Femur (tissue), 1 donor: ENCODE measurements around the gene NRBP1.
"Not testable (repeated sequence)": the region's sequence is repeated elsewhere in the genome, so short reads cannot be mapped to it uniquely, and the experiment has no call there.

Source experiments
- DNase-seq: peaks from one replicate; pipeline ENCODE4 v3.0.0-alpha.2; 2017

The NRBP1 gene

DNA sequence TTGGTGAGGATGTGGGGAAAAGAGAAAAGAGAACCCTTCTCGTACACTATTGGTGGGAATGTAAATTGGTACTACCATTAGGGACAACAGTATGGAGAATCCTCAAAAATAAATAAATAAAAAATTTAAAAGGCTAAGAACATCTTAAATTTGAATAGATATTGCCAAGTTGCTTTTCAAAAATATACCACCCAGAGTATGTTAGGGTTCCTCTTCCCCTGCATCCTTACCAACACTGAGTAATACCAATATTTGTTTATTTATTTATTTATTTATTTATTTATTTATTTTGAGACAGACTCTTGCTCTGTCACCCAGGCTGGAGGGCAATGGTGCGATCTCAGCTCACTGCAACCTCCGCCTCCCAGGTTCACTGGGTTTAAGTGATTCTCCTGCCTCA, 5.5 kb upstream of the NRBP1 start:
- no peak for DNase-seq

- not testable (repeated sequence) for DNase-seq
Observed at GRCh38 chr2:27425039-27425438, 3.4 kb upstream of the NRBP1 start.

DNA sequence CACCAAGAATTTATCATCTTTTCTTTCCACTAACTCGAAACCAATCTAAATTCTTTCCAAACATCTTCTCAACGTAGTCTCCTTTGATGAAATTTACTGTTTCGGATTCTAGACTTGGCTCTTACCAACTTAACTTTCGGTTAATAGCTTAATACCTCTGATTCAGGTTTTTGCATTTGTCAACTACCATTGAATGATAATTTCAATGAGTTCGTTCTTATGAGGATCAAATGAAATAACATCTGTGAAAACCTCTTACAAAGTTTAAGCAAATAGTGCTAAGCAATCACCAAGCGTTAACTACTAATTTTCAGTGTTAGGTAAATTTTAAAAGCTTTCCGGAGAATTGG, 593 bp upstream of the NRBP1 start:
- no peak for DNase-seq

DNA sequence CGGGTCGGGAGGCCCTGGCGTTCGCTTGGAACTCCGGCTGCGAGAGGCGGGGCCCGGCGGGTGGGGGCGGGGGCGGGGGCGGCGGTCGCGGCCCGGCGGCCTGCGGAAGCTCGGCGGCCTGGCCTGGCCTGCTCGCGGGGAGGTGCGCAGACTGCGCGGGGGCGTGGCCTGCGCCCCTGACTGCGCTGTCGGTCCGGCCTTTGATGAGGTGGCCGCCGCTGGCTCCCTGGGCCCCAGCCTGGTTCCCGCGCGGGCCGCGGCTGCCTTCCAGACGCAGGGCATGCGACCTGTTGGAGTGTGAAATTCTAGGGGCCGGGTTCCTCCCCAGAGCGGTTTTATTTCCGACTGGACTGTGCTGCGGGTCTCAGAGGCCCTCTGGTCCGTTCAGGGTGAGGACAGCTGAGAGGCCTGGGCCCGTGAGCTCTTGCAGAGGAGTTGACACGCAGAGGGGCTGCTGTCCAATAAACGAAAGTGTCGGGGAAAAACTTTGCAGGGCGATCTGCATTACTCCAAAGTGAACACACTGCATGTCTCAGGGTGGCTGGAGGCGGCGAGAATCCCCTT, 629 bp downstream of the NRBP1 start:
- peak; percentile 91 for DNase-seq

DNA sequence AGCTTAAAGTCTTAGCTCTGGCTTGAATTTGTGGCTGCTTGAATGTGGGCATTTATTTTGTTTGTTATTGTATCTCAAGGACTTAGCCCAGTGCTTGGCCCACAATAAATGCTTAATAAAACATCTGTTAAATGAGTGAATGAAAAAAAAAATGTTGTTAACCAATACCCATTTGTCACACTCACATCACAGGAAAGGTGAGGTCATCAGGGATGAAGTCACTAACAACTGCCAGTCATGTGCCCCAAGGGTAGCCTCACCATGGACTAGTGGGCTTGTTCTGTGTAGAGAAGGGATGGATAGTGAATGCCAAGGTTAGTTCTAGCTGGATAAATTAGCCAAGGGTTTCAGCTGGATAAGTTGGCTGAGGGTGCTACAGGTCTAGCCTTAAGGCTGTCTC, 3.0 kb downstream of the NRBP1 start:
- DNase-seq: no peak

DNA sequence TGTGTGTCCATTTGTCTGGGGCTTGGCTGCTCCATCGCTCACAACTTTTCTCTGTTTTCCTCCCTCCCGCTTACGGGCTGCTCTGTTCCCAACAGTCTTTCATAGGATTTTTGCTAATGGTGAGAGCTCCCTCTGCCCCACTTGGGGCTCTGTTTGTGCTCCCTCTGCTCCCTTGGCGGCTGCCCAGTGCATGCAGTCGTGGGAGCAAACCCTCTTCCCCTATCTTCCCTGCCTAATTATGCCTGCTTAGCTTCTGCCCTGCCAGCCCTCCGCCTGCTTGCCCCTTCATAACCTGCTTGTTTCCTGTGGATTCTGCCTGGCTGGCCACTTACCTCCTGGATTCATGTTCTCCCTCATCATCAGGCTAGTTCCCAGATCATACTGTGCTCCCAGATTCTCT, 7.2 kb downstream of the NRBP1 start:
- DNase-seq: no peak

- no peak for DNase-seq
Observed at GRCh38 chr2:27441226-27441926, 12.9 kb downstream of the NRBP1 start.

GRCh38 chr2:27441958-27442919, 13.8 kb downstream of the NRBP1 start, which contains the start of gene KRTCAP3:
KRTCAP3 (plus strand) TSS chr2:27442381; CDS start chr2:27442413, 32 bp downstream.
- DNase-seq: peak; percentile 36

DNA sequence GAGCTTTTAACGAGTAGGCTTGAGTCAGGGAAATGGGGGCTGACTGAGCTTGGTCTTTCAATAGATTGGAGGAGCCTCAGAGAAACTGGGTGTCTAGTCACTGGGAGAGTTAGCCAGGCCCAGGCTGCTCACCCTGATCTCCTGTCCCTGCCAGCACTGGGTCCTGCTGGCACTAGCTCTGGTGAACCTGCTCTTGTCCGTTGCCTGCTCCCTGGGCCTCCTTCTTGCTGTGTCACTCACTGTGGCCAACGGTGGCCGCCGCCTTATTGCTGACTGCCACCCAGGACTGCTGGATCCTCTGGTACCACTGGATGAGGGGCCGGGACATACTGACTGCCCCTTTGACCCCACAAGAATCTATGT, 14.5 kb downstream of the NRBP1 start:
- DNase-seq: no peak

DNA sequence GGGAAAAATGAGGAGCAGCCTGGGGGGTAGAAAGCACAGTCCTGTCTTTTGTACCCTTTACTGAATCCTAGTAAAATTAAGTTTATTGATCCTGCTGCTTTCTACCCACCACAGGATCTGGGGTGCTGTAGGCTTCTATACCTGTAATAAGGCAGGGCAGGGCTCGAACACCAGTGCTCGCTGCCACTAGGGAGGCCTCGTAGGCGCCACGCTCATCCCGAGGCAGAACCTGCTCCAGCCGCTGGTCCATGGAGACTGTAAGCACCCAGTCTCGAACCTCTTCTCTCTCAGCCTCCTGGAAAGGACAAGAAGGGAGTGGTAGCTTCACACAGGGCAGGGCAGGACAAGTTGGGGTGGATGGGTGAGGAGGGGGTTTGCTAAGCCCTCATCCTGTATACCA, 16.7 kb downstream of the NRBP1 start:
- DNase-seq: no peak

DNA sequence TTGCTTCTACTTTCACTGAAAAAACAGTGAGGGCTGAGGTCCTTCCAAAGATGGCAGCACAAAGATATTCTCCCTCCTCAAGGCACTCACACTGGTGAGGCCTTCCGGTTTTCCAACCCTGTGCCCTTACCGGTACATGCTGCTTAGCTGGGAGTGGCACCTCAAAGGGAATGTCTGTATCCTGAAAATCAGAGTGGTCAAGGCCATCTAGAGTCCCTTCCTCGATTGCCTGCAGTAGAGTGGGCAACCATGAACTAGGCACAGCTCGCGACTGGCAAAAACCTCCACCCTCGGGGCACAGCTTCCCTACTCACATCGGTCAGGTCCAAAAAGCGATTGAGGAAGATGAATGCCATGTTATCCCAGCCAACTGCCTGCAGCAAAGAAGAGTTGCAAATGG, 17.2 kb downstream of the NRBP1 start:
- no peak for DNase-seq

GRCh38 chr2:27446057-27446456, 17.6 kb downstream of the NRBP1 start:
- DNase-seq: no peak

DNA sequence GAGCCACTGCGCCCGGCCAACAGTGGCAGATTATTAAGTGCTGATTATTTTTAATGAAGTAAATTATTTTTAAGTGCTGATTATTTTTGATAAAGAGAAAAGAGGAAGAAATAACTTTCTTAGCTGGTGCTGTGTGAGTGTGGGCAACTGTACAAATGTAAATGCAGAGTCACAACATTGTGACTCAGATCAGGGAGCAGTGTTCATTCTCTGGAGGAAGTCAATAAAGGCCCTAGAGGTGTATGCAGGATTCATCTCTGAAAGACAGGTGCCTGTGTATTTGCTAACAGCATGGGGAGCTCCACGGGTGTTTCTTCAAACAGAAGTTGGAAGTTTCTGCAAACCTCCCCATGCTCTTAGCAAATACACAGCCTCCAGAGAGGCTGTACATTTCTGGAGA, 19.9 kb downstream of the NRBP1 start:
- DNase-seq: no peak

DNA sequence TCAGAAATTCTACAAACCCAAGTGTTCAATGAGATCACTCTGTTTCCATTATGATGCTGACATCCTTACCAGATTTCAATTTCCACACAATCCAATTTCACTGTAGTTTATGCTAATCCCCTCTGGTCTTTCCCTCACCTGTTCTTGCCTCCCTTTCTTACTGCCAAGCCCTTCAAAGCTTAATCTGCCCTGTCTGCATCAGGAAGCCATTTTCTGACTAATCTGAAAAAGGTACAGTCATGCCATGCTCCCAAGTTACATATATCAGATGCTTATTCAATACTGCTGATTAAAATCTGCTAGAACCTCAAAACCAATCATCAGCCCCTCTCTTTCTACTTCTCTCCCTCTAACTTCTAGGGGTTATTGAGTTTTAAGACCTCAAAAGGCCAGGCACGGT, 22.7 kb downstream of the NRBP1 start:
- no peak for DNase-seq

DNA sequence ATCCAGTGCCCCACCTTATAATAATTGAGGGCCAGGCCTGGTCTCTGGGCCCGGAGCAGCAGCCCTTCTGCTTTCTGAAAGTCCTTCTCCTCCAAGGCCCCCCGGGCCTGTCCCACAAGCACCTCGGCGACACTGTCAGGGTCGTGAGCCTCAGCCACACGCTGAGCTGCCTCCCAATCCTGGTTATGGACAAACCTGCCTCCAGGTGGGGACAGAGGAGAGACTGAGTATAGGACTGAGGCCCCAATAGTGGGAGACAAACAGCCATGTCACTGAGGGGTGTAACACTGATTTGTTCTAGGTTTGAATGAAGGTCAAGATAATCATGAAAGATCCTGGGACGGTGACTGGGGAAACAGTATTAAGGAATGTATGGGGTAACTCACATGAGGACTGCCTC, 25.5 kb downstream of the NRBP1 start:
- DNase-seq: no peak

DNA sequence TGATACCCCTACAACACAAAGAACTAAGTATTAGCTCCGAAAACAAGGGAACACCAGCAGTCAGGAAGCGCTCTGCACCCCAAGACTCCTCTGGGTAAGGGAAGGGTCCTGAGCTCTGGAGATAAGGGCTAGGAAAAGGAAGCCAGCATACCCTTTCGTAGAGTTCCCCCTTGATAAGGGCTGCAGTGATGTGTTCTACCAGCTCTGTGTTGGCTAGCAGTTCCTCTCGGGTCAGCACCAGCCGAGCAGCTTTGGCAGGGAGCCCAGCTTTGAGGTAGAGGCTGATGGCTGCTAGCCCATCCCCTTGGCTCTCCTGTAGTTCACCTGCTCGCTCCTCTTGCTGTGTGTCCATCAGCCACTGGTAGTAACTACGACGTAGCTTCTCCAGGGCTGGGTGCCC, 32.7 kb downstream of the NRBP1 start:
- DNase-seq: no peak

GRCh38 chr2:27464443-27464842, 36.0 kb downstream of the NRBP1 start:
- no peak for DNase-seq

- no peak for DNase-seq
Observed at GRCh38 chr2:27471961-27472360, 43.5 kb downstream of the NRBP1 start.

GRCh38 chr2:27485496-27485895, 57.1 kb downstream of the NRBP1 start:
- DNase-seq: no peak

DNA sequence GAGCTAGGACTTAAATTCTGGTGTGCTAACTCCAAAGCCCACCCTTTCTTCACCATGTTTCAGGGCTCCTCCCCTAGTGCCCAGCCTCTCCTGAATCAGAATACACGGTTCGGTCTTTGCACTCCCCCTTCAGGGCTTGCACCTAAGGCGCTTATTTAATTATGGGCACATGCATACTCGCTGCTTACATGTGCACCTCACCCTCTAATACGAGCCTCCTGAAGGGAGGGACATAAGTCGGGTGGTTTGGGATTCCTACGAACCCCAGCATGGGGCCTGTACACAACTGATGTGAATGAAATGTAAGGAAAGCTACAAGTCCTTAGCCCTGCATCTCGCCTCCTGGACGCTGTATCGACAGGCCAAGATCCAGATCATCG, 60.7 kb downstream of the NRBP1 start:
- DNase-seq: peak; percentile 24

GRCh38 chr2:27489498-27490397, 61.3 kb downstream of the NRBP1 start, which contains the start of gene IFT172:
IFT172 (minus strand) TSS chr2:27489743; CDS start chr2:27489653, 90 bp downstream.
- DNase-seq: peak; percentile 98
